SK-N-SH treated with all-trans-retinoic acid at 6 μM for 48 hours (cell line): ENCODE measurements around the gene REEP1.

ENCODE experiments used
- CSDC2 ChIP-seq: fragments of 250-450 bp; sonication (Bioruptor Pico); IDR thresholded peaks from 2 replicates; pipeline ENCODE4 v1.5.0; 2020; ENCODE audit warnings: mild to moderate bottlenecking, moderate library complexity
- POU6F1 ChIP-seq: fragments of 250-450 bp; sonication (Bioruptor Pico); IDR thresholded peaks from 2 replicates; pipeline ENCODE4 v1.8.0; 2021; ENCODE audit warnings: low read depth, mild to moderate bottlenecking, moderate library complexity, borderline replicate concordance
- TSHZ2 ChIP-seq: fragments of 250-450 bp; sonication (Bioruptor Pico); IDR thresholded peaks from 2 replicates; pipeline ENCODE4 v1.5.0; 2020; ENCODE audit warnings: mild to moderate bottlenecking, moderate library complexity
- ZFP30 ChIP-seq: fragments of 450-650 bp; formaldehyde crosslinking; IDR thresholded peaks from 2 replicates; pipeline ENCODE4 v1.5.0; 2022; ENCODE audit warnings: mild to moderate bottlenecking, moderate library complexity

GRCh38 chr2:86256982-86257381 is 80.4 kb downstream of the REEP1 start:
- TF ChIP-seq CSDC2 (CRISPR knock-in tag) (no peak), ZFP30 (CRISPR knock-in tag) (no peak), TSHZ2 (CRISPR knock-in tag) (no peak), POU6F1 (CRISPR knock-in tag) (no peak)
